Measurements from ENCODE around the gene H6PD.

Gene H6PD

DNA sequence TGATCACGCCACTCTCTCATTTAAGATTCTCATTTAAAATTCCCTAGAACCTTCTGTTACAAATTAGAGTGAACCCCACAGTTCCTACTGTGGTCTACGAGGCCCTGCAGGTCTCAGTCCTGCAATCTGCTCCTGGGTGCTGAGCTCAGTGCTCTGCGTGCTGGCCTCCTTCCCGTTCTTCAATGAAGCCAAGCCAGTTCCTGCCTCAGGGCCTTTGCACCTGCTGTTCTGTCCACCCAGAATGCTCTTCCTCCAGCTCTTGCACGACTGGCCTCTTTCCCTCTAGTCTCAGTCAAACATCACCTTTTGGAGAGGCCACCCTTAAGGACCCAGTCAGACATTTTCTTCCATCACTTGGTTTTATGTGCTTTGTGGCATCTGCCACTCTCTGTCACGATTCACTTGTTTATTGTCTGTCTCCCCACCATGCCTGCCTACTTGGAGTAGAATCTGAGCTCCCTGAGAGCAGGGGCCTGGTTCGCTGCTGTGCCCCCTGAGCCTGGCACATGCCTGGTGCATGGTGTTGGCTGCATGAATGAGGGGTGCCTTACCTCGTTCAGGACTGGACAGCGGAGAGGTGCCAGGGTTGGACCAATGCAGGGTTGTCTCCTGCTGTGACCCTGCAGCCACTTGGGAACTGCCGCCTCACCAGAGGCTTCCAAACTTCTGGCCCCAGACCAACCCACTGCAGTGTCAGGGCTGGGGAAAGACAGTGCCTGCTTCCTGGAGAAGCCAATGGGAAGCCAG, 9.7 kb upstream of the H6PD start:
- TF ChIP-seq CTCF (IDR thresholded peaks at IDR 0.05; ENCODE audit: low read depth, low read length, missing control alignments) = no peak
- no peak overlapping the region for H3K4me3 ChIP-seq (ENCODE audit: low read depth, low read length)
- DNase-seq (ENCODE audit: low read depth) = no peak

GRCh38 chr1:9225411-9225785, 9.2 kb upstream of the H6PD start:
- no peak for DNase-seq (ENCODE audit: low read depth)
- H3K4me3 ChIP-seq (ENCODE audit: low read depth, low read length) = no peak overlapping the region

GRCh38 chr1:9228609-9229008, 6.0 kb upstream of the H6PD start:
- no peak for TF ChIP-seq CTCF (IDR thresholded peaks at IDR 0.05; ENCODE audit: low read depth, low read length, missing control alignments)
- DNase-seq (ENCODE audit: low read depth) = no peak

More at GRCh38 chr1:9225411-9225785, 9.2 kb upstream of the H6PD start:
- TF ChIP-seq CTCF (IDR thresholded peaks at IDR 0.05; ENCODE audit: low read depth, low read length, missing control alignments) = no peak

DNA sequence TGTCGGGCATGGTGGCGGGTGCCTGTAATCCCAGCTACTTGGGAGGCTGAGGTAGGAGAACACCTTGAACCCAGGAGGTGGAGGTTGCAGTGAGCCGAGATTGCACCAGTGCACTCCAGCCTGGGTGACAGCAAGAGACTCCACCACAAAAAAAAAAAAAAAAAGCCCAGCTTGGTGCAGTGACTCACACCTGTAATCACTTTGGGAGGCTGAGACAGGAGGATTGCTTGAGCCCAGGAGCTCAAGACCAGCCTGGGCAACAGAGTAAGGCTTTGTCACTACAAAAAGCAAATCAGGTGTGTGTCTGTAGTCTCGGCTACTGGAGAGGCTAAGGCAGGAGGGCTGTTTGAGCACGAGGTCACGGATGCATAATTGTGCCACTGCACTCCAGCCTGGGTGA, 5.0 kb upstream of the H6PD start:
- no peak for DNase-seq (ENCODE audit: low read depth)
- no peak overlapping the region for H3K4me3 ChIP-seq (ENCODE audit: low read depth, low read length)
- TF ChIP-seq CTCF (IDR thresholded peaks at IDR 0.05; ENCODE audit: low read depth, low read length, missing control alignments) = no peak

More at GRCh38 chr1:9228609-9229008, 6.0 kb upstream of the H6PD start:
- no peak overlapping the region for H3K4me3 ChIP-seq (ENCODE audit: low read depth, low read length)

GRCh38 chr1:9230869-9231533, 3.6 kb upstream of the H6PD start:
- TF ChIP-seq CTCF (IDR thresholded peaks at IDR 0.05; ENCODE audit: low read depth, low read length, missing control alignments) = no peak
- DNase-seq (ENCODE audit: low read depth) = no peak
- no peak overlapping the region for H3K4me3 ChIP-seq (ENCODE audit: low read depth, low read length)

DNA sequence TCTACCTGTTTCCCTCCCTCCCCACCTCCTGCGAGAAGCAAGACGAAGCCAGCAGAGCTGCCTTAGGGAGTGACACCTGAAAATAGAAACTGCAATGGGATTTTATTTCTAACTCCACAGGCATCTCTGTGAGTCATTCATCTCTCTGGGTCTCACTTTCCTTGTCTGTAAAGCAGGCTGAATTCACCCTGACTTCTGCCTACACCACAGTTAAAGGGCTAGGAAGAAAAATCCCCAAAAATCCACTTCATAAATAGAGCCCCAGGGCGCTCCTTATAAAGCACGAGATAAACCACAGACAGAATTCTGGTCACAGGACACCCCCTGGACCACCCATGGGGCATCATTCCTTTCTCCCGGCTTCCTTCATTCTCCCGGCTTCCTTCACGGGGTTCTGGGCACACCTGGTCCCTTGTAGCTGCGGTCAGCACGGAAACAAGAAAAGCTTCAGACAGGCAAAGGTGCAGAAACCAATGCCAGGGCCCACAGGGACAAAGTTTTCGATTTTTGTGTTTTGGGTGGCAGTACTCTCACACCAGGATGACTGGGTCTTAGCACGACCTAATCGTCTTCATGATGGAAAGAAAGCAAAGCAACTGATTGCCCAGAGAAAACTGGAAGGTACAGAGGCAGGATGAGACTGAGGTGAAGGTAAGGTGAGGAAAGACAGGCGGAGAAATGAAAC, 2.8 kb upstream of the H6PD start:
- no peak for TF ChIP-seq CTCF (IDR thresholded peaks at IDR 0.05; ENCODE audit: low read depth, low read length, missing control alignments)
- no peak overlapping the region for H3K4me3 ChIP-seq (ENCODE audit: low read depth, low read length)
- DNase-seq (ENCODE audit: low read depth) = no peak
